ENCODE results near the gene RAB7B.
A peak's percentile ranks its signal among the peaks of the same experiment; 100 is the strongest.

Gene RAB7B

GRCh38 chr1:205951746-205952145, 51.4 kb downstream of the RAB7B start:
- Histone ChIP-seq H3K27me3 (replicated peaks; ENCODE audit: control insufficient read depth, insufficient read depth, low read length) (peaks cover 5% of the 10 kb centered on the region), H3K4me3 (ENCODE audit: low read length) (no peak overlapping the region), H3K9me3 (ENCODE audit: control insufficient read depth, low read length) (no peaks in the 10 kb centered on the region), H3K9ac (ENCODE audit: low read length) (no peak overlapping the region), H3K36me3 (ENCODE audit: control insufficient read depth, insufficient read depth, low read length, severe bottlenecking) (no peaks in the 10 kb centered on the region), H3K4me1 (ENCODE audit: control insufficient read depth, insufficient read depth, low read length) (peaks cover 23% of the 10 kb centered on the region)
- no peak for DNase-seq (ENCODE audit: low read depth)

- Histone ChIP-seq H3K4me1 (ENCODE audit: control insufficient read depth, insufficient read depth, low read length) (peaks cover 23% of the 10 kb centered on the region), H3K36me3 (ENCODE audit: control insufficient read depth, insufficient read depth, low read length, severe bottlenecking) (no peaks in the 10 kb centered on the region), H3K4me3 (ENCODE audit: low read length) (no peak overlapping the region), H3K9ac (ENCODE audit: low read length) (no peak overlapping the region), H3K27me3 (replicated peaks; ENCODE audit: control insufficient read depth, insufficient read depth, low read length) (peaks cover under 1% of the 10 kb centered on the region), H3K9me3 (ENCODE audit: control insufficient read depth, low read length) (no peaks in the 10 kb centered on the region)
- DNase-seq (ENCODE audit: low read depth): peak; percentile 29
These were observed 52.2 kb downstream of the RAB7B start for GRCh38 chr1:205950826-205951549.

- Histone ChIP-seq H3K36me3 (ENCODE audit: control insufficient read depth, insufficient read depth, low read length, severe bottlenecking) (no peaks in the 10 kb centered on the region), H3K4me3 (ENCODE audit: low read length) (no peak overlapping the region), H3K4me1 (ENCODE audit: control insufficient read depth, insufficient read depth, low read length) (peaks cover 23% of the 10 kb centered on the region), H3K27me3 (replicated peaks; ENCODE audit: control insufficient read depth, insufficient read depth, low read length) (peaks cover 5% of the 10 kb centered on the region), H3K9me3 (ENCODE audit: control insufficient read depth, low read length) (no peaks in the 10 kb centered on the region), H3K9ac (ENCODE audit: low read length) (no peak overlapping the region)
- no peak for DNase-seq (ENCODE audit: low read depth)
These were observed 52.9 kb downstream of the RAB7B start for GRCh38 chr1:205950280-205950679.

- H3K9ac ChIP-seq (ENCODE audit: low read length): no peak overlapping the region
- H3K36me3 ChIP-seq (ENCODE audit: control insufficient read depth, insufficient read depth, low read length, severe bottlenecking): no peaks in the 10 kb centered on the region
- H3K4me3 ChIP-seq (ENCODE audit: low read length): no peak overlapping the region
- H3K27me3 ChIP-seq (replicated peaks; ENCODE audit: control insufficient read depth, insufficient read depth, low read length): peaks cover 10% of the 10 kb centered on the region
- DNase-seq (ENCODE audit: low read depth): no peak
- H3K9me3 ChIP-seq (ENCODE audit: control insufficient read depth, low read length): no peaks in the 10 kb centered on the region
- peaks cover 23% of the 10 kb centered on the region for H3K4me1 ChIP-seq (ENCODE audit: control insufficient read depth, insufficient read depth, low read length)
These were observed 53.4 kb downstream of the RAB7B start for GRCh38 chr1:205949753-205950152.

GRCh38 chr1:205948886-205949285, 54.3 kb downstream of the RAB7B start:
- Histone ChIP-seq H3K4me3 (ENCODE audit: low read length) (no peak overlapping the region), H3K4me1 (ENCODE audit: control insufficient read depth, insufficient read depth, low read length) (peaks cover 23% of the 10 kb centered on the region), H3K9ac (ENCODE audit: low read length) (no peak overlapping the region), H3K27me3 (replicated peaks; ENCODE audit: control insufficient read depth, insufficient read depth, low read length) (peaks cover 16% of the 10 kb centered on the region), H3K9me3 (ENCODE audit: control insufficient read depth, low read length) (no peaks in the 10 kb centered on the region), H3K36me3 (ENCODE audit: control insufficient read depth, insufficient read depth, low read length, severe bottlenecking) (no peaks in the 10 kb centered on the region)
- DNase-seq (ENCODE audit: low read depth): no peak

- no peaks in the 10 kb centered on the region for H3K36me3 ChIP-seq (ENCODE audit: control insufficient read depth, insufficient read depth, low read length, severe bottlenecking)
These were observed 55.2 kb downstream of the RAB7B start for GRCh38 chr1:205948039-205948438.

GRCh38 chr1:205947024-205947423, 56.2 kb downstream of the RAB7B start:
- no peak for DNase-seq (ENCODE audit: low read depth)
- Histone ChIP-seq H3K27me3 (replicated peaks; ENCODE audit: control insufficient read depth, insufficient read depth, low read length) (peaks cover 31% of the 10 kb centered on the region), H3K9me3 (ENCODE audit: control insufficient read depth, low read length) (no peaks in the 10 kb centered on the region), H3K9ac (ENCODE audit: low read length) (no peak overlapping the region), H3K4me3 (ENCODE audit: low read length) (no peak overlapping the region), H3K36me3 (ENCODE audit: control insufficient read depth, insufficient read depth, low read length, severe bottlenecking) (no peaks in the 10 kb centered on the region), H3K4me1 (ENCODE audit: control insufficient read depth, insufficient read depth, low read length) (peaks cover 23% of the 10 kb centered on the region)

More at GRCh38 chr1:205948039-205948438, 55.2 kb downstream of the RAB7B start:
- no peak overlapping the region for H3K4me3 ChIP-seq (ENCODE audit: low read length)
- H3K4me1 ChIP-seq (ENCODE audit: control insufficient read depth, insufficient read depth, low read length): peaks cover 23% of the 10 kb centered on the region
- no peak overlapping the region for H3K9ac ChIP-seq (ENCODE audit: low read length)
- no peak for DNase-seq (ENCODE audit: low read depth)
- no peaks in the 10 kb centered on the region for H3K9me3 ChIP-seq (ENCODE audit: control insufficient read depth, low read length)
- peaks cover 23% of the 10 kb centered on the region for H3K27me3 ChIP-seq (replicated peaks; ENCODE audit: control insufficient read depth, insufficient read depth, low read length)

GRCh38 chr1:205945069-205945468, 58.1 kb downstream of the RAB7B start:
- H3K4me1 ChIP-seq (ENCODE audit: control insufficient read depth, insufficient read depth, low read length): peaks cover 4% of the 10 kb centered on the region
- H3K36me3 ChIP-seq (ENCODE audit: control insufficient read depth, insufficient read depth, low read length, severe bottlenecking): no peaks in the 10 kb centered on the region
- DNase-seq (ENCODE audit: low read depth): no peak
- H3K9ac ChIP-seq (ENCODE audit: low read length): no peak overlapping the region
- no peak overlapping the region for H3K4me3 ChIP-seq (ENCODE audit: low read length)
- H3K27me3 ChIP-seq (replicated peaks; ENCODE audit: control insufficient read depth, insufficient read depth, low read length): peaks cover 44% of the 10 kb centered on the region
- H3K9me3 ChIP-seq (ENCODE audit: control insufficient read depth, low read length): no peaks in the 10 kb centered on the region

GRCh38 chr1:205944525-205944924, 58.7 kb downstream of the RAB7B start:
- DNase-seq (ENCODE audit: low read depth): no peak
- Histone ChIP-seq H3K9ac (ENCODE audit: low read length) (no peak overlapping the region), H3K36me3 (ENCODE audit: control insufficient read depth, insufficient read depth, low read length, severe bottlenecking) (no peaks in the 10 kb centered on the region), H3K4me1 (ENCODE audit: control insufficient read depth, insufficient read depth, low read length) (no peaks in the 10 kb centered on the region), H3K4me3 (ENCODE audit: low read length) (no peak overlapping the region), H3K9me3 (ENCODE audit: control insufficient read depth, low read length) (no peaks in the 10 kb centered on the region), H3K27me3 (replicated peaks; ENCODE audit: control insufficient read depth, insufficient read depth, low read length) (peaks cover 46% of the 10 kb centered on the region)

- Histone ChIP-seq H3K27me3 (replicated peaks; ENCODE audit: control insufficient read depth, insufficient read depth, low read length) (peaks cover 46% of the 10 kb centered on the region), H3K4me1 (ENCODE audit: control insufficient read depth, insufficient read depth, low read length) (no peaks in the 10 kb centered on the region), H3K9ac (ENCODE audit: low read length) (no peak within 1 kb of the TSS), H3K9me3 (ENCODE audit: control insufficient read depth, low read length) (no peaks in the 10 kb centered on the region), H3K36me3 (ENCODE audit: control insufficient read depth, insufficient read depth, low read length, severe bottlenecking) (no peaks in the 10 kb centered on the region), H3K4me3 (ENCODE audit: low read length) (no peak within 1 kb of the TSS)
- no peak for DNase-seq (ENCODE audit: low read depth)
These were observed 60.0 kb downstream of the RAB7B start, which contains the start of gene SLC26A9 for GRCh38 chr1:205943245-205943644. SLC26A9 (minus strand) TSS chr1:205943456; CDS start chr1:205935820, 7,636 bp downstream.

GRCh38 chr1:205942631-205943159, 60.5 kb downstream of the RAB7B start:
- Histone ChIP-seq H3K27me3 (replicated peaks; ENCODE audit: control insufficient read depth, insufficient read depth, low read length) (peaks cover 46% of the 10 kb centered on the region), H3K9me3 (ENCODE audit: control insufficient read depth, low read length) (no peaks in the 10 kb centered on the region), H3K9ac (ENCODE audit: low read length) (no peak overlapping the region), H3K36me3 (ENCODE audit: control insufficient read depth, insufficient read depth, low read length, severe bottlenecking) (no peaks in the 10 kb centered on the region), H3K4me1 (ENCODE audit: control insufficient read depth, insufficient read depth, low read length) (no peaks in the 10 kb centered on the region), H3K4me3 (ENCODE audit: low read length) (no peak overlapping the region)
- DNase-seq (ENCODE audit: low read depth): no peak

Measured in adipocyte (in vitro differentiated cells).